T-helper 17 cell (primary cell): Measurements from ENCODE around the gene ARPC1A. TPM values are rescaled to one million over a fixed set of nuclear protein-coding genes. Genes with fewer than 3 reads are reported as not detected.
A peak's percentile ranks its signal among the peaks of the same experiment; 100 is the strongest.
"Not testable (repeated sequence)": the region's sequence is repeated elsewhere in the genome, so short reads cannot be mapped to it uniquely, and the experiment has no call there.

ENCODE experiments used
- ATAC-seq: fragments of 150-1000 bp; cut with Tn5 transposase; 2 replicates; pipeline ENCODE4 v1.10.0; 2021; ENCODE audit warnings: mild to moderate bottlenecking, moderate library complexity
- DNase-seq, 3 donors: peaks; one replicate each; pipeline versions ENCODE4 v3.0.0 to v3.0.0-alpha.2; 2020 to 2021
- H3K9me3 ChIP-seq: one replicate; pipeline ENCODE4 v1.7.0; 2013; ENCODE audit warnings: low read length, mild to moderate bottlenecking; ENCODE audit not compliant: control insufficient read depth, poor library complexity, severe bottlenecking
- H3K27ac Mint-ChIP-seq: one replicate; pipeline ENCODE4 v1.8.0; 2022; ENCODE audit warnings: mild to moderate bottlenecking, moderate library complexity, mixed read lengths
- H3K27me3 Mint-ChIP-seq: one replicate; pipeline ENCODE4 v1.8.0; 2022; ENCODE audit warnings: mixed read lengths
- H3K36me3 Mint-ChIP-seq: one replicate; pipeline ENCODE4 v1.8.0; 2022; ENCODE audit warnings: low read depth, mixed read lengths
- H3K4me1 Mint-ChIP-seq: one replicate; pipeline ENCODE4 v1.8.0; 2022; ENCODE audit warnings: mild to moderate bottlenecking, mixed read lengths
- H3K4me3 Mint-ChIP-seq: one replicate; pipeline ENCODE4 v1.8.0; 2022; ENCODE audit warnings: mild to moderate bottlenecking, moderate library complexity, mixed read lengths
- total RNA-seq, 4 donors: library from RNA in 2 of 4; stranded (reverse) in 2 of 4; gene quantifications; one replicate each; pipeline ENCODE4 v1.2.3 and lab custom pipeline; 2022 to 2026

ARPC1A gene
- total RNA-seq, 2 donors from 2014 or later: 29.2 to 37.7 TPM

DNA sequence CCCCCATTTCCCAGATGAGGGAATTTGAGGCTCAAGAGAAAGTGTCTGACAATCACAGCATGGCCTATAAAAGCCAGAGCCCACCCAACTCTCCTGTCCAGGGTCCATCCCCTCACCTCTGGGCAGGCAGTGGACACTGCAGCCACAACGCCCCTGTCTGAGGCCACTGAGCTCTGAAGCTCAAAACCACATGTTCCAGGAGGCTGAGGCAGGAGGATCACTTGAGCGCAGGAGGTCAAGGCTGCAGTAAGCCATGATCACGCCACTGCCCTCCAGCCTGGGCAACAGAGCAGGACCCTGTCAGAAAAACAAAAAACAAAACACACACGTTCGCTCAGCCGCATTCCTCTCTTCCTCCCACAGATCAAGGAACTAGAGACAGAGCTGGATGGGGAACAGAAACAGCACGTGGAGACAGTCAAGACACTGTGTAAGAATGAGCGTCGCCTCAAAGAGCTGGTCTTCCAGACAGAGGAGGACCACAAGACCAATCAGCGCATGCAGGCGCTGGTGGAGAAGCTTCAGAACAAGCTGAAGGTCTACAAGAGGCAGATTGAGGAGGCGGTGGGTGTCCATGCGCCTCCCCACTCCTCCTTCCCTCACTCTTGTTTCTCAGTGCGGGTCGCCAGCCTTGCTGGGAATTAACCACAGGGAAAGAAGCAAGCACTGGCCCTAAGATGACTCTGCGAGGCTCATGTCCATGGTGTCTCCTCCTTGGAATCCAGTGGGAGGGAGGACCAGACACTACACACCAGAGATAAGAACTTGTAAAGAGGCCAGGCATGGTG lies 20.0 kb upstream of the ARPC1A start:
- Mint-ChIP-seq H3K36me3 (no peaks in the 10 kb centered on the region), H3K27ac (no peak overlapping the region), H3K27me3 (peaks cover 12% of the 10 kb centered on the region), H3K4me3 (no peak overlapping the region), H3K4me1 (peaks cover 3% of the 10 kb centered on the region)
- ATAC-seq (no peak), DNase-seq (no peak)
- no peaks in the 10 kb centered on the region for H3K9me3 ChIP-seq

DNA sequence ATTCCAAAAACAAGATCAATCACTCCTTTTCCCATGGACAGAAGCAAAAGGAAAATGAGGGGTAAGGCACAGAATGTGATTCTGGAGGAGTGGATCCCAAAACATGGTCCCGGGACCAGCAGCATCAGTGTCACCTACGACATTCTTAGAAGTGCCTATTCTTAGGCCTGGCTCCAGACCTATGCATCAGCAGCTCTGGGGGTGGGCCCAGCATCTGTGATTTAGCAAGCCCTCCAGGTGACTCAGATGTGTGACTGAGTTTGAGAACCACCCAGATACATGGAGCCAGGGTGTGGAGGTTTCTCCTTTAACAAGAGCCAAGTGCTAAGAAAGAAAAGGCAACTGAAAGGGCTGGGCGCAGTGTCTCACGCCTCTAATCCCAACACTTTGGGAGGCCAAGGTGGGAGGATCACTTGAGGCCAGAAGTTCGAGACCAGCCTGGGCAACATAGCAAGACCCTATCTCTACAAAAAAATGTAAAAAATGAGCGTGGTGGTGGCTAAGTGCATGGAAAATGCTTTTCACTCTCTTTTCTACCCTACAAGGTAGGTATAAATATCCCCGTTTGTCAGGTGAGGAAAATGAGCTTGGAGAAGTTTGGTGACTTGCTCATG lies 17.1 kb upstream of the ARPC1A start:
- H3K4me3 Mint-ChIP-seq: no peak overlapping the region

GRCh38 chr7:99309111-99309510 lies 16.6 kb upstream of the ARPC1A start:
- no peak for ATAC-seq
- Mint-ChIP-seq H3K4me3 (no peak overlapping the region), H3K36me3 (no peaks in the 10 kb centered on the region)

More for the DNA sequence above, 17.1 kb upstream of the ARPC1A start:
- Mint-ChIP-seq H3K4me1 (peaks cover 2% of the 10 kb centered on the region), H3K36me3 (no peaks in the 10 kb centered on the region), H3K27ac (no peak overlapping the region), H3K27me3 (peaks cover 23% of the 10 kb centered on the region)
- H3K9me3 ChIP-seq: no peaks in the 10 kb centered on the region
- DNase-seq (no peak), ATAC-seq (no peak)

DNA sequence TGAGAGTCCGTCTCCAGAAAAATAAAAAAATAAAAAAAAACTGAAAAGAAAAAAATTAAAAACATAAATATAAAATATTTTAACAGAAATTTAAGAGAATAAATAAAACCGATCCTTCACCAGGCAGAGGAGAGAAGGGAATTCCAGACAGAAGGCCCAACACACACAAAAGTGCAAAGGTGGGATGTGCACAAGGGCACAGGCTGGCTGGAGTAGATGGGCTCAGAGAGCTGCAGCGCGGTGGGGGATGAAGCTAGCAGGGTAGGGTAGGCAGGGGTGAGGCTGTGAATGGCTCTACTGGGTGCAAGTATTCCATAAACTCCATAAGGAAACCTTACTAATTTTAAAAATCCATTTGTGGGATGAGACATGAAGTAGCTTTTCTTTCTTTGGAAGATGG lies 15.7 kb upstream of the ARPC1A start:
- Mint-ChIP-seq H3K27ac (no peak overlapping the region), H3K4me1 (peaks cover 4% of the 10 kb centered on the region), H3K27me3 (peaks cover 27% of the 10 kb centered on the region), H3K36me3 (no peaks in the 10 kb centered on the region), H3K4me3 (no peak overlapping the region)
- no peaks in the 10 kb centered on the region for H3K9me3 ChIP-seq
- no peak for ATAC-seq
- DNase-seq: no peak

More at GRCh38 chr7:99309111-99309510, 16.6 kb upstream of the ARPC1A start:
- Mint-ChIP-seq H3K4me1 (peaks cover under 1% of the 10 kb centered on the region), H3K27me3 (peaks cover 24% of the 10 kb centered on the region), H3K27ac (no peak overlapping the region)
- no peak for DNase-seq
- no peaks in the 10 kb centered on the region for H3K9me3 ChIP-seq

- peaks cover 4% of the 10 kb centered on the region for H3K4me1 Mint-ChIP-seq
- no peaks in the 10 kb centered on the region for H3K9me3 ChIP-seq
- H3K27me3 Mint-ChIP-seq: peaks cover 22% of the 10 kb centered on the region
- no peaks in the 10 kb centered on the region for H3K36me3 Mint-ChIP-seq
- H3K27ac Mint-ChIP-seq: no peak overlapping the region
- DNase-seq: no peak
- no peak overlapping the region for H3K4me3 Mint-ChIP-seq
- no peak for ATAC-seq
These were observed 14.0 kb upstream of the ARPC1A start for GRCh38 chr7:99311702-99312101.

- peak; percentile 43 to 65 (median 50) for DNase-seq
- peak; percentile 80 for ATAC-seq
- Mint-ChIP-seq H3K27me3 (peaks cover 22% of the 10 kb centered on the region), H3K4me3 (peak overlapping the region; percentile 39), H3K4me1 (peaks cover 4% of the 10 kb centered on the region), H3K27ac (no peak overlapping the region), H3K36me3 (no peaks in the 10 kb centered on the region)
- no peaks in the 10 kb centered on the region for H3K9me3 ChIP-seq
These were observed 13.1 kb upstream of the ARPC1A start for GRCh38 chr7:99312316-99313203.

GRCh38 chr7:99313204-99313573 lies 12.5 kb upstream of the ARPC1A start:
- peak; percentile 42 for ATAC-seq

GRCh38 chr7:99314504-99314903 lies 11.2 kb upstream of the ARPC1A start:
- Mint-ChIP-seq H3K27me3 (peaks cover 22% of the 10 kb centered on the region), H3K27ac (no peak overlapping the region), H3K4me1 (peaks cover 4% of the 10 kb centered on the region), H3K36me3 (no peaks in the 10 kb centered on the region), H3K4me3 (no peak overlapping the region)
- ATAC-seq: no peak
- DNase-seq: no peak
- H3K9me3 ChIP-seq: no peaks in the 10 kb centered on the region

More at GRCh38 chr7:99313204-99313573, 12.5 kb upstream of the ARPC1A start:
- peak overlapping the region; percentile 39 for H3K4me3 Mint-ChIP-seq
- H3K4me1 Mint-ChIP-seq: peaks cover 4% of the 10 kb centered on the region
- H3K27ac Mint-ChIP-seq: no peak overlapping the region
- no peaks in the 10 kb centered on the region for H3K9me3 ChIP-seq
- DNase-seq: no peak
- H3K36me3 Mint-ChIP-seq: no peaks in the 10 kb centered on the region
- peaks cover 22% of the 10 kb centered on the region for H3K27me3 Mint-ChIP-seq

DNA sequence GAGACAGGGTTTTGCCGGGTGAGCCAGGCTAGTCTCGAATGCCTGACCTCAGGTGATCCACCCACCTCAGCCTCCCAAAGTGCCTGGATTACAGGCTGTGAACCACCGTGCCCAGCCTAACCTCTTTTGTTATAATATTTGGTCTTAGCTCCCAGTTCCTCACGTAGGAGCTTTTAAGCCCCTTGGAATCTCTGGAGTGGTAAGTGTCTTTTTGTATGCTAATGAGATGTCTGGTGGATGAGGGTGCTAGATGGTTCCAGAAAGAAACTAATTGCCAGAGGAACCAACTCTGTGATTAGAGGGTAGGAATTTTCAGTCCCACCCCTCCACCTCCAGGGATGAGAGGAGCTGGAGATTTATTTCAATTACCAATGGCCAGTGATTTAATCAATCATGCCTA lies 5.3 kb upstream of the ARPC1A start:
- H3K4me3 Mint-ChIP-seq: no peak overlapping the region
- H3K4me1 Mint-ChIP-seq: peaks cover 2% of the 10 kb centered on the region
- no peaks in the 10 kb centered on the region for H3K36me3 Mint-ChIP-seq
- no peak overlapping the region for H3K27ac Mint-ChIP-seq
- DNase-seq (no peak), ATAC-seq (no peak)
- no peaks in the 10 kb centered on the region for H3K9me3 ChIP-seq
- no peaks in the 10 kb centered on the region for H3K27me3 Mint-ChIP-seq

DNA sequence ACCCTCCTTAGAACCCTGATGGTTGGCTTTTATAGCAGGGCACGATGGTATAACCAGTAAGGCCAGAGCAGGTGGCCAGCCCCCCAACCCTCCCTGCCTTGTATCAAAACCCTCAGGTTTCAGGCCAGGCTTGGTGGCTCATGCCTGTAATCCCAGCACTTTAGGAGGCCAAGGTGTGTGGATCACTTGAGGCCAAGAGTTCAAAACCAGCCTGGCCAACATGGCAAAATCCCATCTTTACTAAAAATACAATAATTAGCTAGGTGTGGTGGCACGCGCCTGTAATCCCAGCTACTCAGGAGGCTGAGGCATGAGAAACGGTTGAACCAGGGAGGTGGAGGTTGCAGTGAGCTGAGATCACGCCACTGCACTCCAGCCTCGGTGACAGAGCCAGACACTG lies 3.0 kb upstream of the ARPC1A start:
- H3K9me3 ChIP-seq, H3K27me3 Mint-ChIP-seq, H3K27ac Mint-ChIP-seq, H3K36me3 Mint-ChIP-seq, H3K4me3 Mint-ChIP-seq, ATAC-seq, DNase-seq: not testable (repeated sequence)
- peaks cover 18% of the 10 kb centered on the region for H3K4me1 Mint-ChIP-seq

- H3K27ac Mint-ChIP-seq: peak overlapping the region; percentile 98
- DNase-seq (no peak), ATAC-seq (no peak)
- H3K9me3 ChIP-seq: no peaks in the 10 kb centered on the region
- peaks cover 2% of the 10 kb centered on the region for H3K36me3 Mint-ChIP-seq
- H3K4me1 Mint-ChIP-seq: peaks cover 27% of the 10 kb centered on the region
- H3K4me3 Mint-ChIP-seq: peak overlapping the region; percentile 98
- no peaks in the 10 kb centered on the region for H3K27me3 Mint-ChIP-seq
These were observed 1.1 kb upstream of the ARPC1A start for GRCh38 chr7:99324559-99324958.

GRCh38 chr7:99325001-99325493 lies 651 bp upstream of the ARPC1A start:
- peak overlapping the region; percentile 98 for H3K4me3 Mint-ChIP-seq
- DNase-seq (no peak), ATAC-seq (no peak)
- no peaks in the 10 kb centered on the region for H3K9me3 ChIP-seq
- peaks cover 27% of the 10 kb centered on the region for H3K4me1 Mint-ChIP-seq
- H3K36me3 Mint-ChIP-seq: peaks cover 2% of the 10 kb centered on the region
- H3K27ac Mint-ChIP-seq: peak overlapping the region; percentile 98
- no peaks in the 10 kb centered on the region for H3K27me3 Mint-ChIP-seq

DNA sequence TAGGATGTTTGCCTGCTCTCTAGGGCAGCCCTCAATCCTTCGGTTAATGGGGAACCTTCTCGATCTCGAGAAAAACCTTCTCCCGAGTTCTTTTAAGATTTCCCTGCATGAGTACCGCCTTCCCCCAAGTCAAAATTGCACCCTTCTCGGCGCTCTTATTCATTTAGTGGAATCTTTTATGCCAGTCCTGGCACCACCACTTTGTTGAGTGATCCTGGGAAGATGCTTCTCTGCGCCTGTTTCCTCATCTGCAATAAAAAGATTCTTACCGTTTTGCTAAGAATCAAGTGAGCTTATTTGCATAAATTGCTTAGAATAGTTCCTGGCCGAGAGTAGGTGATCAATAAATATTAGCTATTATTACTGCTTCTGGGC lies 697 bp downstream of the ARPC1A start:
- peak overlapping the region; percentile 98 for H3K4me3 Mint-ChIP-seq

More for the DNA sequence above, 697 bp downstream of the ARPC1A start:
- Mint-ChIP-seq H3K4me1 (peaks cover 38% of the 10 kb centered on the region), H3K36me3 (peaks cover 2% of the 10 kb centered on the region), H3K27me3 (no peaks in the 10 kb centered on the region), H3K27ac (peak overlapping the region; percentile 98)
- DNase-seq (no peak), ATAC-seq (no peak)
- H3K9me3 ChIP-seq: no peaks in the 10 kb centered on the region
